HEK293 (cell line): Measurements from ENCODE around the gene COL9A2.

Source experiments
- CTCF ChIA-PET: fragments of 350-600 bp; formaldehyde crosslinking; extraction: SDS; loops from one replicate; lab custom pipeline; 2021; ENCODE audit warnings: antibody characterized with exemption; lab: Yijun Ruan, JAX
- POLR2A ChIA-PET: fragments of 300-600 bp; formaldehyde crosslinking; extraction: SDS; loops from one replicate; lab custom pipeline; 2020; ENCODE audit warnings: antibody characterized with exemption, inconsistent platforms; lab: Yijun Ruan, JAX
- H3K27ac ChIP-seq: fragments of 200-500 bp; sonication (Bioruptor generic); 2 replicates; pipeline ENCODE4 v1.5.1; 2014; ENCODE audit warnings: low read depth, low read length, control low read depth, inconsistent platforms; ENCODE audit errors: extremely low read depth
- H3K36me3 ChIP-seq, 2 experiments: fragments of 200-500 bp in 1 of 2; sonication (Bioruptor generic) in 1 of 2; 1 replicate in 1 of 2; 2 replicates in 1 of 2; pipeline ENCODE4 v1.5.1; 2014 to 2017; ENCODE audit warnings: inconsistent platforms in 2 of 2, low read length in 2 of 2; ENCODE audit not compliant: control insufficient read depth in 2 of 2, insufficient read depth in 1 of 2
- H3K4me1 ChIP-seq: fragments of 200-500 bp; sonication (Bioruptor generic); 2 replicates; pipeline ENCODE4 v1.5.1; 2014; ENCODE audit warnings: mild to moderate bottlenecking, low read length, inconsistent platforms; ENCODE audit not compliant: control insufficient read depth, insufficient read depth
- H3K4me3 ChIP-seq: 2 replicates; pipeline ENCODE4 v1.5.1; 2011; ENCODE audit warnings: low read depth, mild to moderate bottlenecking, control low read depth, low read length, moderate library complexity
- H3K9me3 ChIP-seq: fragments of 200-500 bp; sonication (Bioruptor generic); 2 replicates; pipeline ENCODE4 v1.5.1; 2014; ENCODE audit warnings: low read depth, low read length, inconsistent platforms; ENCODE audit not compliant: control insufficient read depth, insufficient read depth
- ATF2 ChIP-seq: fragments of 450-650 bp; formaldehyde crosslinking; IDR thresholded peaks from 2 replicates; pipeline ENCODE4 v1.5.1; 2016; ENCODE audit warnings: missing biosample characterization, missing genetic modification characterization, low read depth
- REPIN1 ChIP-seq: fragments of 450-650 bp; formaldehyde crosslinking; IDR thresholded peaks from 2 replicates; pipeline ENCODE4 v1.5.1; 2017; ENCODE audit warnings: missing biosample characterization, missing genetic modification characterization, low read depth
- ZBTB20 ChIP-seq: fragments of 450-650 bp; formaldehyde crosslinking; IDR thresholded peaks from 2 replicates; pipeline ENCODE4 v1.5.1; 2016; ENCODE audit warnings: missing biosample characterization, missing genetic modification characterization
- ZBTB44 ChIP-seq: fragments of 450-650 bp; IDR thresholded peaks from 2 replicates; pipeline ENCODE4 v1.5.1; 2018; ENCODE audit warnings: missing biosample characterization, mild to moderate bottlenecking, missing genetic modification characterization
- ZBTB6 ChIP-seq: fragments of 450-650 bp; formaldehyde crosslinking; IDR thresholded peaks from 2 replicates; pipeline ENCODE4 v1.5.1; 2017; ENCODE audit warnings: missing biosample characterization, missing genetic modification characterization
- ZNF10 ChIP-seq: fragments of 450-650 bp; formaldehyde crosslinking; IDR thresholded peaks from 2 replicates; pipeline ENCODE4 v1.5.1; 2017; ENCODE audit warnings: missing biosample characterization, missing genetic modification characterization
- ZNF16 ChIP-seq: fragments of 450-650 bp; formaldehyde crosslinking; IDR thresholded peaks from 2 replicates; pipeline ENCODE4 v1.5.1; 2016; ENCODE audit warnings: low read depth, missing biosample characterization, missing genetic modification characterization
- ZNF2 ChIP-seq: fragments of 450-650 bp; formaldehyde crosslinking; IDR thresholded peaks from 2 replicates; pipeline ENCODE4 v1.5.1; 2016; ENCODE audit warnings: missing biosample characterization, missing genetic modification characterization
- ZNF280D ChIP-seq: fragments of 450-650 bp; formaldehyde crosslinking; IDR thresholded peaks from 2 replicates; pipeline ENCODE4 v1.5.1; 2016; ENCODE audit warnings: missing biosample characterization, missing genetic modification characterization
- ZNF404 ChIP-seq: fragments of 450-650 bp; formaldehyde crosslinking; IDR thresholded peaks from 2 replicates; pipeline ENCODE4 v1.5.1; 2017; ENCODE audit warnings: missing biosample characterization, missing genetic modification characterization
- ZNF521 ChIP-seq: fragments of 450-650 bp; formaldehyde crosslinking; IDR thresholded peaks from 2 replicates; pipeline ENCODE4 v1.5.1; 2017; ENCODE audit warnings: missing biosample characterization, mild to moderate bottlenecking, missing genetic modification characterization
- ZNF623 ChIP-seq: fragments of 450-650 bp; formaldehyde crosslinking; IDR thresholded peaks from 2 replicates; pipeline ENCODE4 v1.5.1; 2016; ENCODE audit warnings: missing biosample characterization, missing genetic modification characterization
- ZNF629 ChIP-seq: fragments of 450-650 bp; formaldehyde crosslinking; IDR thresholded peaks from 2 replicates; pipeline ENCODE4 v1.5.1; 2017; ENCODE audit warnings: missing biosample characterization, missing genetic modification characterization
- ZNF707 ChIP-seq: fragments of 450-650 bp; formaldehyde crosslinking; IDR thresholded peaks from 2 replicates; pipeline ENCODE4 v1.5.1; 2016; ENCODE audit warnings: missing biosample characterization, missing genetic modification characterization
- ZNF768 ChIP-seq: fragments of 450-650 bp; formaldehyde crosslinking; IDR thresholded peaks from 2 replicates; pipeline ENCODE4 v1.5.1; 2018; ENCODE audit warnings: missing biosample characterization, mild to moderate bottlenecking, missing genetic modification characterization
- ZNF792 ChIP-seq: fragments of 450-650 bp; formaldehyde crosslinking; IDR thresholded peaks from 2 replicates; pipeline ENCODE4 v1.5.1; 2016; ENCODE audit warnings: missing biosample characterization, missing genetic modification characterization

COL9A2 gene

GRCh38 chr1:40266786-40267535, 50.1 kb downstream of the COL9A2 start:
- no peaks in the 10 kb centered on the region for H3K9me3 ChIP-seq
- POLR2A ChIA-PET, result interaction anchor here (1.0 to 1.3 kb wide), 2 partner anchors 9 kb away, joined by 3 to 4 read pairs; no protein-coding TSS in a partner anchor
- H3K4me1 ChIP-seq, result no peaks in the 10 kb centered on the region
- TF ChIP-seq ZNF2, result no peak
- TF ChIP-seq ZNF768 (tag by site-specific recombination), result no peak
- no peak for TF ChIP-seq ZNF280D
- TF ChIP-seq ZNF404 (tag by site-specific recombination), result no peak
- no peak for TF ChIP-seq ZBTB20 (tag by site-specific recombination)
- no peak for TF ChIP-seq ZNF16 (tag by site-specific recombination)
- no peak for TF ChIP-seq ZNF629
- no peak for TF ChIP-seq ZBTB6 (tag by site-specific recombination)
- TF ChIP-seq ZNF10 (tag by site-specific recombination), result no peak
- no peak for TF ChIP-seq ZNF707
- no peak for TF ChIP-seq REPIN1 (tag by site-specific recombination)
- peaks cover 56 to 93% of the 10 kb centered on the region in 2 experiments for H3K36me3 ChIP-seq
- H3K27ac ChIP-seq, result no peak overlapping the region
- H3K4me3 ChIP-seq, result no peak overlapping the region
- CTCF ChIA-PET, result interaction anchor here (0.7 kb wide), 1 partner anchor 27 kb away, joined by 4 read pairs; no protein-coding TSS in a partner anchor

GRCh38 chr1:40265919-40266318, 51.2 kb downstream of the COL9A2 start:
- ChIA-PET CTCF (no interaction called here), POLR2A (interaction anchor here (1.3 kb wide), 1 partner anchor 8 kb away, joined by 4 read pairs; no protein-coding TSS in a partner anchor)
- Histone ChIP-seq H3K36me3 (peaks cover 57 to 93% of the 10 kb centered on the region in 2 experiments), H3K9me3 (no peaks in the 10 kb centered on the region), H3K4me1 (no peaks in the 10 kb centered on the region), H3K4me3 (no peak overlapping the region), H3K27ac (no peak overlapping the region)
- TF ChIP-seq ZNF521 (tag by site-specific recombination), result no peak
- no peak for TF ChIP-seq ZNF623 (tag by site-specific recombination)
- TF ChIP-seq ZNF792 (tag by site-specific recombination), result no peak
- TF ChIP-seq ZBTB44 (tag by site-specific recombination), result no peak
- TF ChIP-seq ATF2 (tag by site-specific recombination), result peak; percentile 54; the same call in 1 of the 2 replicates
